Stimulated activated effector memory CD8-positive, alpha-beta T cell treated with anti-CD3 and anti-CD28 coated beads, Interleukin-12 subunit alpha, Interleukin-12 subunit beta, amount 100 ng/mL, for 72 hours (primary cell): ENCODE data around the gene RASA4.
"Not testable (repeated sequence)": the region's sequence is repeated elsewhere in the genome, so short reads cannot be mapped to it uniquely, and the experiment has no call there.

Experiments
- ATAC-seq: fragments of 150-1000 bp; cut with Tn5 transposase; 2 replicates; pipeline ENCODE4 v1.10.0; 2021
- DNase-seq, 2 donors: peaks; one replicate each; pipeline ENCODE4 v3.0.0; 2021 to 2022; ENCODE audit warnings: low spot score in 2 of 2
- H3K27ac Mint-ChIP-seq: one replicate; pipeline ENCODE4 v1.8.0; 2022; ENCODE audit warnings: mild to moderate bottlenecking, mixed read lengths
- H3K36me3 Mint-ChIP-seq: one replicate; pipeline ENCODE4 v1.8.0; 2022; ENCODE audit warnings: mild to moderate bottlenecking, mixed read lengths
- H3K4me1 Mint-ChIP-seq: one replicate; pipeline ENCODE4 v1.8.0; 2022; ENCODE audit warnings: mixed read lengths
- H3K4me3 Mint-ChIP-seq: one replicate; pipeline ENCODE4 v1.8.0; 2022; ENCODE audit warnings: mild to moderate bottlenecking, mixed read lengths
- H3K9me3 Mint-ChIP-seq: one replicate; pipeline ENCODE4 v1.8.0; 2022; ENCODE audit warnings: mixed read lengths

The RASA4 gene

DNA sequence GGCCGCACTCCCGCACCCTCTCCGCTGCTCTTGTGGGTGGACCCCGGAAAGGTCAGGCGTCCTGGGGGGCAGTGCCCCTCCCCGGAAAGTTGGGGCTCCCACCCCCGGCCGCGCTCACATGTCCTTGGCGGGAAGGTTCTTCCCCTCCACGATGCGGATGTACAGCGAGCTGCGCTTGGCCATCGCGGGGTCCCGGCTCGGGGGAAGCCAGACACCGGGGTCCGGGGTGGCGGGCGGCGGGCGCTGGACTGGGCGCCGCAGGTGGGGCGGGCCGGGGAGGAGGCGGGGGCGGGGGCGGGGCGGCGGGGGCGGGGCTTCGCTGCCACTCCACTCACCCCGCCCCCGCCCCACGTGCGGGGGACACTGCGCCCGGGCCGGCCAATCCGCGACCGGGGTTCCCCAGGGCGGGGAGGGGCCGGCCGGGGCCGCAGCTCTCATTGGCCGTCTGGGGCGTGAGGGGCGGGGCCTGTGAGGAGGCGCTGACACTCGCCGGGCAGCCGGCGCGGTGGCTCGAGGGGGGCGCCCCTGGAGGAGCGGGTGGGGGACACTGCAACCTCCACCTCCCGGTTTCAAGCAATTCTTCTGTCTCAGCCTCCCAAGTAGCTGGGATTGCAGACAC lies at the start of gene RASA4:
Gene RASA4 (minus strand): TSS at position 250 of the 619 bp plus-strand sequence. CDS start 67 bp downstream, at position 183.
- not testable (repeated sequence) for H3K27ac Mint-ChIP-seq, H3K4me3 Mint-ChIP-seq, H3K36me3 Mint-ChIP-seq, H3K4me1 Mint-ChIP-seq, H3K9me3 Mint-ChIP-seq
- DNase-seq (peak in 1 of 2 donors; percentile 85), ATAC-seq (peak; percentile 92)

DNA sequence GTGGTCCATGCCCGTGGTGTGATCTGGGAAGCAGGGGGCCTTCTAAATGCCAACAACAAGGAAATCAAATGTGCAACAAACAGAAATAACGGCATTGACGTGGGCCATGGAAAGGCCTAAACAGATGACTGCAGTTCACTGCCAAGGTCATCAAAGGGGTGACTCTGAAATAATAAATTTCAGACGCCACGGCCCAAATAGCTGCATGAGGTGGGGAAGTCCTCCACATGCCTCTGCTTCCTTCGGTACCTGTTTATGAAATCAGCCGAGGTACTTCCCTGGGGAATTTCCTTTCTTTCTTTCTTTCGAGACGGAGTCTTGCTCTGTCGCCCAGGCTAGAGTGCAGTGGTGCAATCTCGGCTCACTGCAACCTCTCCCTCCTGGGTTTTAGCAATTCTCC lies 48.2 kb upstream of the RASA4 start:
- H3K9me3 Mint-ChIP-seq, H3K27ac Mint-ChIP-seq, H3K4me3 Mint-ChIP-seq, ATAC-seq, H3K4me1 Mint-ChIP-seq, H3K36me3 Mint-ChIP-seq: not testable (repeated sequence)
- DNase-seq: peak in 1 of 2 donors; percentile 45

DNA sequence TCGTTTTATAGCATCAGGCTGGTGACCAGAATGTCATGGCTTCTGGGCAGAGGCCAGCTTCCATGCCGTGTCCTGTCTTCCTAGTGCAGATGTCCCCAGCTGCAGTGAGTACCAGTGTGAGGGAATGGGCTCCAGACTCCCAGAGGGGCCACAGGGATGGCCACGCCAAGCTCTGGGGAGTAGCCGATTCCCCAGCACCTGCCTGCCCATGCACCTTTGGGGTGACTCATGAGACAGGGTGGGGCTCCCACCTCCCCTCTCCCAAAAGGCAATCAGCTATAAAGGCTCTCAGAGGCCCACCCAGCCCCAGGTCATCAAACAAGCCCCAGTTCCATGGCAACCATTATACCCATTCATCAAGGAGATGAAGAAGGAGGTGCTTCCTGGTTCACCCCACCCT lies 33.4 kb upstream of the RASA4 start, which contains the start of gene SPDYE2B:
Gene SPDYE2B (plus strand): TSS at position 396 of the 400 bp plus-strand sequence. CDS start 2,030 bp downstream, outside the sequence.
- not testable (repeated sequence) for H3K27ac Mint-ChIP-seq, DNase-seq, ATAC-seq, H3K9me3 Mint-ChIP-seq, H3K36me3 Mint-ChIP-seq, H3K4me3 Mint-ChIP-seq, H3K4me1 Mint-ChIP-seq

DNA sequence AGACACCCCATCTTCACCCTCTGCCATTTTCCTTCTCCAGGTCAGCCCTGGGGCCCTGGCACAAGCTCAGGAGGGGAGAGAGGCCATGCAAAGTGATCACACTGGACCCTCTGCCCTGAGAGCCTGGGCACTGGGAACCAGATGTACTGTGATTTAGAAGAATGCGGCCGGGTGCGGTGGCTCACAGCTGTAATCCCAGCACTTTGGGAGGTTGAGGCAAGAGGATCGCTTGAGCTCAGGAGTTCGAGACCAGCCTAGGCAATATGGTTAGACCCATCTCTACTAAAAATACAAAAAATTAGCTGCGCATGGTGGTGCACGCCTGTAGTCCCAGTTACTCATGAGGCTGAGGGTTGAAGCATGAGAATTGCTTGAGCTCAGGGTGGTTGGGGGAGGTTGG lies 31.3 kb upstream of the RASA4 start:
- not testable (repeated sequence) for H3K9me3 Mint-ChIP-seq, H3K36me3 Mint-ChIP-seq, H3K4me3 Mint-ChIP-seq, H3K4me1 Mint-ChIP-seq, H3K27ac Mint-ChIP-seq
- ATAC-seq (peak; percentile 38), DNase-seq (peak in 1 of 2 donors; percentile 53)

DNA sequence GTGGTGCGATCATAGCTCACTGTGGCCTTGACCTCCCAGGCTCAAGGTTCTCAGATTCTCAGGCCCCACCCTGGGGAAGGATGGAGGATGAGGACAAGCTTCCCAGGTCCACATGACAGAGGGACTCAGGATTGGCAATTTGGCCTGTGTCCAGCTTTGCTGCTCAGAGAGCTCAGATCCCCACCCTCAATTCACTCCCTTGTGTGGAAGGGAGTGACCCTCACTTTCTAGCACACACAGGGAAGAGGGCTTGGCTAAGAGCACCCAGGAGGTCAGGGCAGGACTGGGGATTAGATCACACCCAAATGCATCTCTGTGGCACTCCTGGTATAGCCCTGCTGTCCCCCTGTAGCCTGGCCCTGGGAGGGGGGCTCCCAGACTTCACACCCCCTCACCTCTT lies 26.8 kb upstream of the RASA4 start:
- H3K36me3 Mint-ChIP-seq, H3K9me3 Mint-ChIP-seq, H3K4me1 Mint-ChIP-seq, H3K4me3 Mint-ChIP-seq, DNase-seq, H3K27ac Mint-ChIP-seq, ATAC-seq: not testable (repeated sequence)

DNA sequence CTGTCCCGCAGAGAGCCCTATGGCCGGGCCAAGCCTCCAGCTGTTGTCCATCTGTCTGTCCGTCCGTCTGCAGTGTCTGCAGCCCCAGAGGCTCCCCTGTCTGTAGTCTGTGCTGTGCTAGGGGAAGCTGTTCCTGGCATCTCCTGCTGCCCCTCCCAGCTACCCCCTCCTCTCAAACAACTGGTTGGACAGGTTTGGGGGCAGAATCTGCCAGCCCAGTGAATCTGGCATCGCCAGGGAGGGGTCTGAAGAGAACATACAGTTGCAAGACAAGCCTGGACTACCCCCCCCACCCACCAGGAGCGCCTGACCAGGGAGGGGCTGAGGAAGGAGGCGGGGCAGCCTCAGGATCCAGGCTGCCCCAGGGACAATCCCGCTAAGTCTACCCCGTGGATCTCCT lies 26.1 kb upstream of the RASA4 start, which contains the start of gene UPK3BL1:
Gene UPK3BL1 (minus strand): TSS at position 101 of the 400 bp plus-strand sequence. CDS start 50 bp downstream, at position 51.
- H3K4me3 Mint-ChIP-seq, H3K4me1 Mint-ChIP-seq, H3K9me3 Mint-ChIP-seq, H3K27ac Mint-ChIP-seq, ATAC-seq, H3K36me3 Mint-ChIP-seq, DNase-seq: not testable (repeated sequence)

DNA sequence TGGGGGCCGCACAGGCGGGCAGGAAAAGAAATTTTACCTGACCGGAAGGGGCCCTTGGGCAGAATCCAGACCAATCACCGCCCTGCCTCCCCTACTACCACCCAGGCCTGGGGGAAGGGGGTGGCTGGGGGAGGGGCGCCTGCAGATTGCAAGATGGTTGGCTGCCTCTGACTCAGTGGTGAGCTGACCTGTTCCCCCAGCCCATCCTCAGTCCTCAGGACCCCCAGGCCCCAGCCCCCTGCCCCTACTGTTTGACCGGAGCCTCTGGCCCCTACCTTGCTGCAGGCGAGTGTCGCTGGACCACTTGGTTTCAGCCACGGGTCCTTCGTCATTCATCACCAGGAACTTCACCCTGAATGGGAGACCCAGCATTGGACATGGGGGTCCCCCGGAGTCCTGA lies 22.3 kb upstream of the RASA4 start:
- not testable (repeated sequence) for H3K4me1 Mint-ChIP-seq, H3K9me3 Mint-ChIP-seq, H3K36me3 Mint-ChIP-seq, H3K4me3 Mint-ChIP-seq, H3K27ac Mint-ChIP-seq
- ATAC-seq (peak; percentile 5), DNase-seq (peak in 1 of 2 donors; percentile 57)

DNA sequence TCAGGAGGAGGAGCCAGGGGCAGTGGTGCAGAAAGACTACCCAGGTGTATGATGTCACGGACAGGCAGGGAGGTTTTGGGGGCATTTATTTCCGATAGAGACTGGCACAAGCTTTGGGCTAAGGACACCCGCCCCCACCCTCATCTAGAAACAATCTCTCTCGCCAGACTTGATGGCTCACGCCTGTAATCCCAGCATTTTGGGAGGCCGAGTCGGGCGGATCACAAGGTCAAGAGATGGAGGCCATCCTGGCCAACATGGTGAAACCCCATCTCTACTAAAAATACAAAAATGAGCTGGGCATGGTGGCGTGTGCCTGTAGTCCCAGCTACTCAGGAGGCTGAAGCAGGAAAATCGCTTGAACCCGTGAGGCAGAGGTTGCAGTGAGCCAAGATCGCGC lies 20.4 kb upstream of the RASA4 start:
- H3K4me1 Mint-ChIP-seq, H3K9me3 Mint-ChIP-seq, ATAC-seq, H3K36me3 Mint-ChIP-seq, H3K27ac Mint-ChIP-seq, H3K4me3 Mint-ChIP-seq: not testable (repeated sequence)
- DNase-seq: peak in 1 of 2 donors; percentile 50

DNA sequence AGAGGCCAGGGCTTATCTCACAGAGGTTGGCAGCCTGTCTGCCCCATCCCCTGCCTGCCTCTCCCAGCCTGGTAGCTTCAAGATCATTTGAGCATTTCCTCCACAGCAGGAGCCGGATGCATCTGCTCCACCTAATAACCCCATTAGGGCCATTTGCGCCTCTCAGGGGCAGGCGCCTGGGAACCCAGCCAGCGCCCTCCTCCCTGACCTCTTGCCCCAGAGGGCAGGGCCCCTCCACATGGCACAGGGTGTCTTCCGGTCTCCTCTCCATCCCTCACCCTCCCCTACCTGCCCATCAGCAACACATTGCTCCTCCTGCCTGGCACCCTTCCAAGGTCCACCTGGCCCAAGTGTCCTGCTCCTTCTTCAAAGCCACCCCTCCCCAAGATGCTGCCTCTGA lies 18.8 kb upstream of the RASA4 start:
- ATAC-seq: not testable (repeated sequence)

DNA sequence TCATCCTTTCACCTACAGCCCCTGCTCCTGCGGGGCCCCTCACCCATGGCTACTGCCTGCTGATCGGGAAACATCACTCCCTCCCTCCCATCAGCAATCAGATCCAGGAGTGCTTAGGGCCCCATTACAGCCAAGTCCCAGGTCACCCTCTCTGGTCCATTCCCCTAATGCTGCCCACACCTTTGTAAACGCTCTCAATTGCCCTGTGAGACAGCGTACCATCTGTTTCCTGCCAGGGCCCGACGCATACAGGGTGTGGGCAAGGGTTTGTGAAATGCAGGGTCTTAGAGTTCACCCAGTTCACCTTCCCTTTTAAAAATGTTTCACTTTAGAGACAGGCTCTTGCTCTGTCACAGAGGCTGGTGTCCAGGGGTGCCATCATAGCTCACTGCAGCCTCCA lies 17.7 kb upstream of the RASA4 start:
- not testable (repeated sequence) for H3K4me1 Mint-ChIP-seq, H3K4me3 Mint-ChIP-seq, H3K36me3 Mint-ChIP-seq, ATAC-seq, DNase-seq, H3K27ac Mint-ChIP-seq, H3K9me3 Mint-ChIP-seq

More for the DNA sequence above, 18.8 kb upstream of the RASA4 start:
- not testable (repeated sequence) for H3K4me3 Mint-ChIP-seq, H3K36me3 Mint-ChIP-seq, H3K9me3 Mint-ChIP-seq, DNase-seq, H3K4me1 Mint-ChIP-seq, H3K27ac Mint-ChIP-seq

DNA sequence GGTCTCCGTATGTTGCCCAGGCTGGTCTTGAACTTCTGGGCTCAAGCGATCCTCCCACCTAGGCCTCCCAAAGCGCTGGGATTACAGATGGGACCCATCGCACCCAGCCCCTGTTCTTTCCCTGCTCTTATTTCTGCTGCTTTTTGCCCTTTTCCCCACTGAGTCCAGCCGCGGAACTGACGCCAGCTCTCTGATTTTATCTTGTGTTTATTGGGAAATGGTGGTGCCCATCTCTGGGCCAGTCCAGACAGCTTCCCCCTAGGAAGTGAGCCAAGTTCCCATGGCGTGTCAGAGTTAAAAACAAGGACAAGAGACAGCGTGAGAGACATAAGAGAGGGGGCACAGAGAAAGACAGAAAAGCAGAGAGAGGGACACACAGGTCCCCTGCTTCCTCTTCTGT lies 14.1 kb upstream of the RASA4 start:
- not testable (repeated sequence) for H3K36me3 Mint-ChIP-seq, ATAC-seq, H3K4me1 Mint-ChIP-seq, H3K27ac Mint-ChIP-seq, H3K4me3 Mint-ChIP-seq, H3K9me3 Mint-ChIP-seq
- DNase-seq: peak in 1 of 2 donors; percentile 48

DNA sequence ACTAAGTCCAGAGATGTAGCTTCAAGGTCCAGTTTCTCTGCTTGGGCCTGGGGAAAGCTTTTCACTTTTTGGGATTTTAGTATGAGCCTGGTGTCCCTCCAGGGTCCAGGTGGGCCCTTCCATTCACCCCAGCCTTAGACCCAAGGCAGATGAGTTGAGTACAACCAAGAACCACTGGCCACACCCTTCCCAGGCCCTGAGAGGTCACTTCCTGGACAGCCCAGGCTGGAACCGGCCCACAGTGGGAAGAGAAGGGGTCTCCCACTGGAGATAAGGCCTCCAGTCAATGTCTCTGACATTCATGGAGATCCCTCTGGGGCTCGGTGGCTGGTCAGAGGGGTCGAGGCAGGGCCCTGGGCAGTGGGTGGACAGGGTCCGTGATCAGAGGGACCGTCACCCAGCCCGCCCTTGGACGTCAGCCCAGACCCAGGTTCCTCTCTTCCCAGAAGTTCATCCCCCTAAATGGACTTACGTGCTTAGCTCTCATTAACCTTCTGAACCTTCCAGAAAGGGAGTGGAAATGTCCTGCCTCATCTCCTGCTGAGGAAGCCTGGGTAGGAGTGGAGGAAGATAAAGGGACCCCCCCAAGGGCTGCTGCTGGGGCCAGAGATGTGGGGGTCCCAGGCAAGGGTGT lies 10.8 kb upstream of the RASA4 start:
- H3K9me3 Mint-ChIP-seq, ATAC-seq, H3K36me3 Mint-ChIP-seq, DNase-seq, H3K4me3 Mint-ChIP-seq, H3K4me1 Mint-ChIP-seq, H3K27ac Mint-ChIP-seq: not testable (repeated sequence)

DNA sequence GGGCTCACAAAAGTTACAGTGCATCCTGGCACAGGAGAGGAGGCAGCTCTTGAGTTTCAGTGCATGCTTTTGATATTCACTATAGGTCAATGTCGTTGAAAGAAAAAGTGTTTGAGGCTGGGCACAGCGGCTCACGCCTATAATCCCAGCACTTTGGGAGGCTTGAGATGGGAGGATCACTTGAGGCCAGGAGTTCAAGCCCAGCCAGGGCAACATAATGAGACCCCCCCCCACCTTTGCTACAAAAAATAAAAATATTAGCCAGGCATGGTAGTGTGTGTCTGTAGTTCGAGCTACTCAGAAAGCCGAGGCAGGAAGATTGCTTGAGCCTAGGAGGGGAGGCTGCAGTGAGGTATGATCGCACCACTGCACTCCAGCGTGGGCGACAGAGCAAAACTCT lies 1.6 kb upstream of the RASA4 start:
- H3K9me3 Mint-ChIP-seq: not testable (repeated sequence)
- peak in 1 of 2 donors; percentile 47 for DNase-seq

DNA sequence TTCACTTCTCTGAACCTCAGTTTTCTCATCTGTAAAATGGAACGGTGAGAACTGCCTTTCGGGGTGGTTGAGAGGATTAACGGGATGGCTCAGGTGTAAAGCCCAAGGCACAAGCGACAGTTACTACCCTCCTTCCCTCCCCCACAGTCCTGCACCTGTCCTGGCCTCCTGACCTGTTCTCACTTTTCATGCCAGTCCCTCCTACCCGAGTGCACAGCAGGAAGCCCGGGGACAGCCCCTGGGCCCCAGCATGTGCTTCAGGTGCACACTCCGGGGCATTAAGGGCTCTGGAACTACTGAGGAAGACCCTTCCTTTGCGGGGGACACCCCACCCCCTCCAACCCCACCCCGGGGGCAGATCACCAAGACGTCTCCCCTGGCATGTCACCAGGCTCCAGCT lies 626 bp downstream of the RASA4 start:
- not testable (repeated sequence) for H3K4me3 Mint-ChIP-seq, DNase-seq, H3K9me3 Mint-ChIP-seq, H3K4me1 Mint-ChIP-seq, H3K36me3 Mint-ChIP-seq, H3K27ac Mint-ChIP-seq
- ATAC-seq: peak; percentile 3

More for the DNA sequence above, 1.6 kb upstream of the RASA4 start:
- H3K27ac Mint-ChIP-seq, H3K36me3 Mint-ChIP-seq, ATAC-seq, H3K4me1 Mint-ChIP-seq, H3K4me3 Mint-ChIP-seq: not testable (repeated sequence)

DNA sequence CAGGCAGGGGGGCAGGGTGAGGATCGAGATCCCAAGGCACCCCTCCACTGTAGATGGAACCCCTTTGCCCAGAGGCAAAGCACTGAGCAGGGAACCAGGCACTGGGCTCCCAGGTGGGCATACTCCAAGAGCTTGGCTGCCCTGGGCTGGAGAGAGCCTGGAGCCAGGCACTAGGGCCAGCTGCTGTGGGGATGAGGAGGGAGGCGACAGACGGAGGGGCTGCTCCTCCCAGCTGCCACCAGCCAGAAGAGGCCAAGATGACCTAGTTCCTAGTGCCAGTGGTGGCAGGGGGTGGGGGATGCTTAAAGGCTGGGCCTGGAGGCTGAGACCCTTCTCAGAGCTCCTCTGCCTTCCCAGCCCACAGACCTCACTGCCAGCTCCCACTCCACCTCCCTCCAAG lies 1.7 kb downstream of the RASA4 start:
- not testable (repeated sequence) for H3K36me3 Mint-ChIP-seq, H3K9me3 Mint-ChIP-seq, H3K27ac Mint-ChIP-seq, ATAC-seq, DNase-seq, H3K4me3 Mint-ChIP-seq, H3K4me1 Mint-ChIP-seq

DNA sequence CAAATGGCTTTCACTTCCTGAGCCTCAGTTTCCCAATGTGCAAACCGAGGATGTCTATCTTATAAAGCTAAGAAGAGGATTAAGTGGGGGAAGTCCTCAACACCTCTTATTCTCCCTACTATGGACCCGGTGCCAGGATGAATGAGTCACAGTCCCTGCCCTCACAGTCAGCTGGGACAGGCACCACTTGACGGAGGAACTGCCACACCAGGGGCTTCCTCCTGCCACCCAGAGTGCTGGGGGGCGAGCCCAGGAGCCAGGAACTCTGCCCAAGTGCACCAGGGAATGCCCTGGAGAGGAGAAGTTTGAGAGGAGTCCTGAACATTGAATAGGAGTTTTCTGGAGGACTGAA lies 2.2 kb downstream of the RASA4 start:
- ATAC-seq, H3K4me3 Mint-ChIP-seq, H3K9me3 Mint-ChIP-seq, H3K4me1 Mint-ChIP-seq, DNase-seq, H3K36me3 Mint-ChIP-seq, H3K27ac Mint-ChIP-seq: not testable (repeated sequence)
